RWPE1 (cell line): ENCODE measurements around the gene CEP43.

Experiments
- CTCF ChIA-PET: fragments of 350-600 bp; sonication (Branson Sonifier 250); formaldehyde crosslinking; extraction: SDS; loops from one replicate; lab custom pipeline; 2021; lab: Yijun Ruan, JAX
- POLR2A ChIA-PET: fragments of 400-600 bp; formaldehyde crosslinking; extraction: SDS; loops from one replicate; lab custom pipeline; 2020; ENCODE audit warnings: antibody characterized with exemption; ENCODE audit not compliant: low non-redundant PET; lab: Yijun Ruan, JAX
- DNase-seq: peaks from one replicate; pipeline ENCODE4 v3.0.0; 2012; ENCODE audit warnings: low spot score
- H3K27ac ChIP-seq: fragments of 450-650 bp; 2 replicates; pipeline ENCODE4 v1.5.1; 2017
- TF ChIP-seq, protein P1 (sequence below): fragments of 450-650 bp; conservative IDR thresholded peaks from 2 replicates; pipeline ENCODE4 v1.5.1; 2017; ENCODE audit warnings: low read depth, mild to moderate bottlenecking

Gene CEP43

DNA sequence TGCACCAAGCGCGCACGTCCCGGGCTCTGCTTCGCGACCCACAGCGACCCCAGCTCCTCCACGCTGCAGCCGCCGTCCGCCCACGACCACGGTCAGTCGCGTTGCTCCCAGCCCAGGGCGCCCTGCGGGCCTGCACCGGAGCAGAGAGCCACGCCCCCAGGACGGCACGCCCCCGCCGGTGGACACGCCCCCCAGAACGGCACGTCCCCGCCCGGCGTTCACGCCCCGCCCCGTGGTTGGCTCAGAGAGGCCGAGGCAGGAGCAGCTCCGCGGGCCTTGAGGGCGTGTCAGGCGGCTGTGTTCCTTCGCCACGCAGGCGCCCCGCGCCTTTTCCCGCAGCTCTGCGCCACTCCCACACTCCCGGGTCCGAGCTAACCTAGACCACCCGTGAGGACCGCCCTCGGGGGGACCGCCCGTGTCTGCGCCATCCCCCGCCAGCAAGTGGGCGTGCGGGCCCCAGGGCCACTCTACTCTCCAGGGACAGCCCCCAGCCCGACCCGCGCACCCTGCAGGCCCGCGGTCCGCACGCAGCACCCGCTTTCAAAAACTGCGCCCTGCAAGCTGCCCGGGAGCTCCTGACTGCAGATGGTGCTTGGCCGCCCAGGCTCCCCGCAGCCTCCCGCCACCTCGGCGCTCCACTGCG lies 42.6 kb upstream of the CEP43 start, which contains the start of gene RNASET2:
Gene RNASET2, minus strand, starts transcription at position 107 of the 643 bp plus-strand sequence. CDS start 368 bp downstream, outside the sequence.
- ChIA-PET POLR2A (interaction anchor here (0.6 to 1.1 kb wide), 2 partner anchors 23 to 329 kb away, joined by 4 to 7 read pairs; no protein-coding TSS in a partner anchor), CTCF (no interaction called here)
- peak; percentile 88 for DNase-seq
- peak within 1 kb of the TSS; percentile 66 for H3K27ac ChIP-seq
- TF ChIP-seq, protein P1, sequence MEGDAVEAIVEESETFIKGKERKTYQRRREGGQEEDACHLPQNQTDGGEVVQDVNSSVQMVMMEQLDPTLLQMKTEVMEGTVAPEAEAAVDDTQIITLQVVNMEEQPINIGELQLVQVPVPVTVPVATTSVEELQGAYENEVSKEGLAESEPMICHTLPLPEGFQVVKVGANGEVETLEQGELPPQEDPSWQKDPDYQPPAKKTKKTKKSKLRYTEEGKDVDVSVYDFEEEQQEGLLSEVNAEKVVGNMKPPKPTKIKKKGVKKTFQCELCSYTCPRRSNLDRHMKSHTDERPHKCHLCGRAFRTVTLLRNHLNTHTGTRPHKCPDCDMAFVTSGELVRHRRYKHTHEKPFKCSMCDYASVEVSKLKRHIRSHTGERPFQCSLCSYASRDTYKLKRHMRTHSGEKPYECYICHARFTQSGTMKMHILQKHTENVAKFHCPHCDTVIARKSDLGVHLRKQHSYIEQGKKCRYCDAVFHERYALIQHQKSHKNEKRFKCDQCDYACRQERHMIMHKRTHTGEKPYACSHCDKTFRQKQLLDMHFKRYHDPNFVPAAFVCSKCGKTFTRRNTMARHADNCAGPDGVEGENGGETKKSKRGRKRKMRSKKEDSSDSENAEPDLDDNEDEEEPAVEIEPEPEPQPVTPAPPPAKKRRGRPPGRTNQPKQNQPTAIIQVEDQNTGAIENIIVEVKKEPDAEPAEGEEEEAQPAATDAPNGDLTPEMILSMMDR: no peak

DNA sequence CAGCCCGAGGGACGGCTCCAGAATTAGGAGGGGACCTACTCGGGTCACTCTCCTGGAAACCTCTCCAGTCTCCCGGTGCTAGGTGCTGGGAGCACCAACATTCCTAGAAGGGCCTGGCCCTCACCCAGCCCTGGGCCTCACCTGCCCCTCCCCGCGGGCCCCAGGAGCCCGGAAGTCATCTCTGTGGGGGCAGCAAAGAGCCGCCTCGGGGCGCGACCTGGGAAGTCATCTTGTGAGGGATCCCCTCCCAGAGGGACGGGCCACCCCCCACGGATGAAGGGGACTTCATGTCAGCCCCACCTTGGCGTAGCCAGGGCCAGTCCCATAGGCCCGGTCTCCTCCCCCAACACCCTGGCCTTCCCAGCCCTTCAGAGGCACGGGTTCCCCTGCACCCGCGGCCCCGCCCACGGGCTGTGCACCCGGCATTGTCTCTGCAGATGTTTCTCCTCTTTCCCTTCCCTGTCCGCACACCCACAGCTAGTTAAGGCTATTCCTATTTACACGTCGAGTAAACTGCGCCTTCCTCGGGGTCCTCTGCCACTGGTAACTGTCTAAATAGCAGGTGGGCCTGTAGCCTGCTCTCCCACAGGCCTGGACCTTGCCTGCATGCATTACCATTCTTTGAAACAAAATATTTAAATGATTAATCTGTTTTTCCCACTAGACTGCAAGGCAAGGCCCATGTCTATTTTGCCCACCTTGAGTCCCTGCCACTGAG lies 42.0 kb upstream of the CEP43 start:
- TF ChIP-seq, protein P1: no peak
- peak overlapping the region; percentile 66 for H3K27ac ChIP-seq
- POLR2A ChIA-PET: no interaction called here
- DNase-seq: peak; percentile 4
- CTCF ChIA-PET: no interaction called here

DNA sequence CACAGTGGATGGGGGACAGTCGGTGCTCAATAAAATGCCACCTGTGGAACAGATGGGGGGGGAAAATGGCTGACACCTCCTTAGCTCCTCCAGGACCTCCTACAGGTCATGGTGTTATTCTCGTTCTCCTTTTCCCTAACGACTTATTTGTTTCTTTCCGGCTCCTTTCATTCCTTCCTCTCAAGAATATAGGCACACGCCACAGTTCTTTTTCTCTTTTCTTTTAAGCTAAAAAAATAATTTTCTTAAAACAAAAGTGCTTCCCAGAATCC lies 41.5 kb upstream of the CEP43 start:
- ChIA-PET POLR2A (no interaction called here), CTCF (no interaction called here)
- H3K27ac ChIP-seq: no peak overlapping the region; the same call in 1 of the 2 replicates
- TF ChIP-seq, protein P1: no peak
- DNase-seq: no peak

DNA sequence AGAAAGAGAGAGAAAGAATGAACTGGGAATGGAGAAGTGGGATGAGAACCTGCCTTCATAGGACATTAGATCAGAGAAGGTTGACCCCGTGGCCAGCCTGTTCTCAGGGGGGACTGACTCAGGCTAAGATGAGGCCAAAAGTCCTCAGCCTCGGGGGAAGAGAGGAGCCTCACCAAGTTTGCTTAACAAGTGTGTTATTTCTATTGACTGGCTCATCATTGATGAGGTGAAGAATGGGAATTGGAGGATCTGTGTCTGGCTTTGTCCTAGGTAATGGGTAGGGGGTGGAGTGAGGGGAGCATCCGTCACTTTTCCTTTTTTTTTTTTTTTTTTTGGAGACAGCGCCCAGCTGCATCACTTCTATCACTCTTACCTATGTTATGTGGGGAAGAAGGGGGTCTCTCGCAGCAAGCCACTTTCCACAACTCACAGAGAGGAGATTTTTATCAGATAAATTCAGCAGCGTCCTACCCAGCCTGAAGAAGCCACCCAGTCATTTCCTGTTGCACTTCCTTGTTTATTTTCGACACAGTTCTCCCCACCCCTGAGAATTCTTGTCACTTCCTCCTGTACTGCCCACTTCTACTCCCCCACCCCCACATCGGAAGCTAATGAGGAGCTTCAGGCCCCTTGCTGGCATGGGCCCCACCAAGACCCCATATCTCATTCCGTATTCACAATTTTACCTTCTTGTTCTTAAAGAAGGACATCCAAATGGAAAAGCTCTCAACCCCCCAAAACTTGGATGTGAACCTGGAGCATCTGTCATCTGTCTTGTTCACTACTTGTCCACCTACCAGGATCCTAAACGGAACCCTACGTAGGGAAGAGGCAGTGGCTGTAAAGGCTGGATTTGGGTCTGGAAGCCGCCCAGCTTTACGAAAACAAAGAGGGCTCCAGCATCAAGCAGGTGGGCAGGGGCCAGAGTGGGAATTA lies 40.0 kb upstream of the CEP43 start:
- TF ChIP-seq, protein P1: no peak
- POLR2A ChIA-PET: interaction anchor here (0.5 kb wide), 1 partner anchor 885 kb away, joined by 3 read pairs; no protein-coding TSS in a partner anchor
- DNase-seq: no peak
- CTCF ChIA-PET: no interaction called here
- no peak overlapping the region for H3K27ac ChIP-seq

DNA sequence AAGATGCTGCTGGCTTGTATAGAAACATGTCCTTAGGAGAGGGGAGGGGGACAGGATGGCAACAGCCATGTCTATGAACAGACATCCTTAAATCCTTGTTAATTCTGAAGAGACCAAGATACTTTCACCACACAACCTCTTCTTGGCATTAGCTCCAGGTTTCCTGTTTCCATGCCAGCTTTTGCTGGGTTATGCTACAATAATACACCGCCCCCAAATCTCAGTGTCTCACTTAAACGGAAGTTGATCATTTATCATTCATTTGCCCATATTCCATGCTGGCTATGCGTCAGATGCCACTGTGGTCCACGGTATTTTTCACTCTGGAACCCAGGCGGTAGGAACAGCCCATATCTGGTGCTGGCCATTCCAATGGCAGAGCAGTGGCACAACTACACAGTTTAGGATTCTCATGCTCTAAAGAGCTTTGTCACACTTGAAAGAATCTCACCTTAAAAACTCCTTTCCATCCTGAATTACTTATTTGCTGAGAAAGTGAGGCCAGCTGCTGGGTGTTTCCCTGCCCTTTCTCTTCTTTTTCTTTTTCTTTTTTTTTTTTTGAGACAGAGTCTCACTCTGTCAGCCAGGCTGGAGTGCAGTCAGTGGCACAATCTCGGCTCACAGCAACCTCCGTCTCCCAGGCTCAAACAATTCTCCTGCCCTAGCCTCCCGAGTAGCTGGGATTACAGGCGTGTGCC lies 39.1 kb upstream of the CEP43 start:
- H3K27ac ChIP-seq: no peak overlapping the region
- ChIA-PET POLR2A (interaction anchor here (0.5 kb wide), 1 partner anchor 884 kb away, joined by 3 read pairs; no protein-coding TSS in a partner anchor), CTCF (no interaction called here)
- TF ChIP-seq, protein P1: no peak
- no peak for DNase-seq
